GM12878 (cell line): ENCODE data around the gene TRIM9. TPM values are rescaled to one million over a fixed set of nuclear protein-coding genes. Genes with fewer than 3 reads are reported as not detected.

ENCODE experiments used
- CBX3 ChIP-seq: fragments of 200-600 bp; sonication (generic); IDR thresholded peaks from 2 replicates; pipeline ENCODE4 v1.6.1; 2016; ENCODE audit warnings: low read depth, borderline replicate concordance
- HDAC2 ChIP-seq: fragments of 200-600 bp; sonication (generic); IDR thresholded peaks from 2 replicates; pipeline ENCODE4 v1.6.1; 2017
- ZSCAN29 ChIP-seq: fragments of 450-650 bp; IDR thresholded peaks from 2 replicates; pipeline ENCODE4 v1.6.1; 2017; ENCODE audit warnings: mild to moderate bottlenecking, moderate library complexity
- polyA plus RNA-seq, 11 experiments: library from polyadenylated mRNA; depleted of rRNA in 4 of 11; unstranded in 6 of 11; stranded (reverse) in 5 of 11; fragments of >200 nt; fragmentation: Nextera tagmentation in 4 of 11; fragmentation: Illumina TruSeq in 1 of 11; extraction: Ambion mirVana in 4 of 11; extraction: Trizol in 1 of 11; gene quantifications; 1 replicate in 1 of 11; 2 replicates in 10 of 11; pipeline versions ENCODE4 v1.2.1 to v1.2.3, GENCODE V29; 2011 to 2016; ENCODE audit warnings: inconsistent platforms in 2 of 11, missing spikeins in 2 of 11, low read depth in 1 of 11
- total RNA-seq, 4 experiments: library from RNA; depleted of rRNA in 3 of 4; stranded (reverse); fragments of >200 nt in 3 of 4; fragmentation: Illumina TruSeq in 1 of 4; extraction: Trizol in 1 of 4; gene quantifications; 2 replicates each; pipeline versions ENCODE4 v1.2.1 to v1.2.3, GENCODE V29; 2013 to 2021
- TF ChIP-seq, protein P1 (sequence below): fragments of 450-650 bp; IDR thresholded peaks from 2 replicates; pipeline ENCODE4 v1.6.1; 2016; ENCODE audit warnings: mild to moderate bottlenecking, moderate library complexity, borderline replicate concordance
- TF ChIP-seq, protein P2 (sequence below): fragments of 450-650 bp; IDR thresholded peaks from 2 replicates; pipeline ENCODE4 v1.6.1; 2017; ENCODE audit warnings: mild to moderate bottlenecking, moderate library complexity
- TF ChIP-seq, protein P3 (sequence below): fragments of 450-650 bp; IDR thresholded peaks from 2 replicates; pipeline ENCODE4 v1.6.1; 2017; ENCODE audit warnings: mild to moderate bottlenecking, low read depth, inconsistent platforms; ENCODE audit not compliant: poor library complexity, severe bottlenecking
- TF ChIP-seq, protein P4 (sequence below): IDR thresholded peaks from 2 replicates; pipeline ENCODE4 v1.6.1; 2011; ENCODE audit warnings: low read depth, low read length, improper control_type of control experiment, borderline replicate concordance

The TRIM9 gene
- total and polyA plus RNA-seq, 10 of the 15 experiments (the other 5 are each of a cell fraction or from before 2014, with no cell fraction given), result 0.04 to 0.18 (median 0.11) TPM; not detected in 2

DNA sequence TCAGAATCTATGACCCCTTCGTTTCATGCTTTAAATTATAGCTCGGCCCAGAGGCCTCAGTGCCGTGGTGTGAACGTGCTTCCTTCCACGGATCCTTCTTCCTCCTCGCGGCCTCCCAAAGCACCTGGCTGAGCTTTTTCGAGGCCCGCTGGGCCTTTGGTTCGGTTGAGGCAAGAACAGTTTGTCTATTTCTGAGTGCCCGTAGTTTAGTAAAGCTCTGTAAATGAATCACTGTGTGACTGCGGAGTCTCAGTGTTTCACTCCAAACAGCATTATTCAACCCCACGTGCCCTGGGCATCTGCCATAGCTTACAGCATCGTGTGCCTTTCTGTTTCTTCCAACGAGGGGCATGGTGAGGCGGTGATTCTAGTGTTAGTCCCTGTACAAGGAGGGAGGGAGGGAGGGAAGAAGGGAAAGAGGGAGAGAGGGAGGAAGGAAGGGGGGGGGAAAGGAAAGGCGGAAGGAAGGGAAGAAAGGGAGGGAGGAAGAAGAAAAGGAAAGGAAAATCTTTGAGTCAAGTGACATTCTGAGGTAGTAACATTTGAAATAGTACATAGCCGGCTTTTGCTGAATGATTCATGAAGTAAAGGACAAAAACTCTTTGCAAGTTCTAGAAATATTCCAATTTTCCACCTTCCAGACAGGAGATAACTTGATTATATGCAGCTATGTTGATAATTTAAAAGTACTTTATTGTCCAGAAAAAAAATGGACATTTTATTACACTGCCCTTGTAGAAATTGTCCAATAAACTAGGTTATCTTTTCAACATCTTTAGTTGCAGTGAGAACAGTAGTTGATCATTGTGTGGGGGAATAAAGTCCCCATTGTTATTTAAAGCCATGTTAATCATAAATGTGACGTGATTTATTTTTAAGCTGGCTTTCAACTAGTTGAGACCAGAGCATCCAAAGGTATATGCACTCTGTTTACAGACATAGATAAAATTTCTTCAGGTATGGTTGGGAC is 1.2 kb upstream of the TRIM9 start (continued):
- TF ChIP-seq, protein P1, sequence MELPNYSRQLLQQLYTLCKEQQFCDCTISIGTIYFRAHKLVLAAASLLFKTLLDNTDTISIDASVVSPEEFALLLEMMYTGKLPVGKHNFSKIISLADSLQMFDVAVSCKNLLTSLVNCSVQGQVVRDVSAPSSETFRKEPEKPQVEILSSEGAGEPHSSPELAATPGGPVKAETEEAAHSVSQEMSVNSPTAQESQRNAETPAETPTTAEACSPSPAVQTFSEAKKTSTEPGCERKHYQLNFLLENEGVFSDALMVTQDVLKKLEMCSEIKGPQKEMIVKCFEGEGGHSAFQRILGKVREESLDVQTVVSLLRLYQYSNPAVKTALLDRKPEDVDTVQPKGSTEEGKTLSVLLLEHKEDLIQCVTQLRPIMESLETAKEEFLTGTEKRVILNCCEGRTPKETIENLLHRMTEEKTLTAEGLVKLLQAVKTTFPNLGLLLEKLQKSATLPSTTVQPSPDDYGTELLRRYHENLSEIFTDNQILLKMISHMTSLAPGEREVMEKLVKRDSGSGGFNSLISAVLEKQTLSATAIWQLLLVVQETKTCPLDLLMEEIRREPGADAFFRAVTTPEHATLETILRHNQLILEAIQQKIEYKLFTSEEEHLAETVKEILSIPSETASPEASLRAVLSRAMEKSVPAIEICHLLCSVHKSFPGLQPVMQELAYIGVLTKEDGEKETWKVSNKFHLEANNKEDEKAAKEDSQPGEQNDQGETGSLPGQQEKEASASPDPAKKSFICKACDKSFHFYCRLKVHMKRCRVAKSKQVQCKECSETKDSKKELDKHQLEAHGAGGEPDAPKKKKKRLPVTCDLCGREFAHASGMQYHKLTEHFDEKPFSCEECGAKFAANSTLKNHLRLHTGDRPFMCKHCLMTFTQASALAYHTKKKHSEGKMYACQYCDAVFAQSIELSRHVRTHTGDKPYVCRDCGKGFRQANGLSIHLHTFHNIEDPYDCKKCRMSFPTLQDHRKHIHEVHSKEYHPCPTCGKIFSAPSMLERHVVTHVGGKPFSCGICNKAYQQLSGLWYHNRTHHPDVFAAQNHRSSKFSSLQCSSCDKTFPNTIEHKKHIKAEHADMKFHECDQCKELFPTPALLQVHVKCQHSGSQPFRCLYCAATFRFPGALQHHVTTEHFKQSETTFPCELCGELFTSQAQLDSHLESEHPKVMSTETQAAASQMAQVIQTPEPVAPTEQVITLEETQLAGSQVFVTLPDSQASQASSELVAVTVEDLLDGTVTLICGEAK, result no peak
- TF ChIP-seq, protein P2, sequence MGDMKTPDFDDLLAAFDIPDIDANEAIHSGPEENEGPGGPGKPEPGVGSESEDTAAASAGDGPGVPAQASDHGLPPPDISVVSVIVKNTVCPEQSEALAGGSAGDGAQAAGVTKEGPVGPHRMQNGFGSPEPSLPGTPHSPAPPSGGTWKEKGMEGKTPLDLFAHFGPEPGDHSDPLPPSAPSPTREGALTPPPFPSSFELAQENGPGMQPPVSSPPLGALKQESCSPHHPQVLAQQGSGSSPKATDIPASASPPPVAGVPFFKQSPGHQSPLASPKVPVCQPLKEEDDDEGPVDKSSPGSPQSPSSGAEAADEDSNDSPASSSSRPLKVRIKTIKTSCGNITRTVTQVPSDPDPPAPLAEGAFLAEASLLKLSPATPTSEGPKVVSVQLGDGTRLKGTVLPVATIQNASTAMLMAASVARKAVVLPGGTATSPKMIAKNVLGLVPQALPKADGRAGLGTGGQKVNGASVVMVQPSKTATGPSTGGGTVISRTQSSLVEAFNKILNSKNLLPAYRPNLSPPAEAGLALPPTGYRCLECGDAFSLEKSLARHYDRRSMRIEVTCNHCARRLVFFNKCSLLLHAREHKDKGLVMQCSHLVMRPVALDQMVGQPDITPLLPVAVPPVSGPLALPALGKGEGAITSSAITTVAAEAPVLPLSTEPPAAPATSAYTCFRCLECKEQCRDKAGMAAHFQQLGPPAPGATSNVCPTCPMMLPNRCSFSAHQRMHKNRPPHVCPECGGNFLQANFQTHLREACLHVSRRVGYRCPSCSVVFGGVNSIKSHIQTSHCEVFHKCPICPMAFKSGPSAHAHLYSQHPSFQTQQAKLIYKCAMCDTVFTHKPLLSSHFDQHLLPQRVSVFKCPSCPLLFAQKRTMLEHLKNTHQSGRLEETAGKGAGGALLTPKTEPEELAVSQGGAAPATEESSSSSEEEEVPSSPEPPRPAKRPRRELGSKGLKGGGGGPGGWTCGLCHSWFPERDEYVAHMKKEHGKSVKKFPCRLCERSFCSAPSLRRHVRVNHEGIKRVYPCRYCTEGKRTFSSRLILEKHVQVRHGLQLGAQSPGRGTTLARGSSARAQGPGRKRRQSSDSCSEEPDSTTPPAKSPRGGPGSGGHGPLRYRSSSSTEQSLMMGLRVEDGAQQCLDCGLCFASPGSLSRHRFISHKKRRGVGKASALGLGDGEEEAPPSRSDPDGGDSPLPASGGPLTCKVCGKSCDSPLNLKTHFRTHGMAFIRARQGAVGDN, result no peak
- TF ChIP-seq, protein P3, sequence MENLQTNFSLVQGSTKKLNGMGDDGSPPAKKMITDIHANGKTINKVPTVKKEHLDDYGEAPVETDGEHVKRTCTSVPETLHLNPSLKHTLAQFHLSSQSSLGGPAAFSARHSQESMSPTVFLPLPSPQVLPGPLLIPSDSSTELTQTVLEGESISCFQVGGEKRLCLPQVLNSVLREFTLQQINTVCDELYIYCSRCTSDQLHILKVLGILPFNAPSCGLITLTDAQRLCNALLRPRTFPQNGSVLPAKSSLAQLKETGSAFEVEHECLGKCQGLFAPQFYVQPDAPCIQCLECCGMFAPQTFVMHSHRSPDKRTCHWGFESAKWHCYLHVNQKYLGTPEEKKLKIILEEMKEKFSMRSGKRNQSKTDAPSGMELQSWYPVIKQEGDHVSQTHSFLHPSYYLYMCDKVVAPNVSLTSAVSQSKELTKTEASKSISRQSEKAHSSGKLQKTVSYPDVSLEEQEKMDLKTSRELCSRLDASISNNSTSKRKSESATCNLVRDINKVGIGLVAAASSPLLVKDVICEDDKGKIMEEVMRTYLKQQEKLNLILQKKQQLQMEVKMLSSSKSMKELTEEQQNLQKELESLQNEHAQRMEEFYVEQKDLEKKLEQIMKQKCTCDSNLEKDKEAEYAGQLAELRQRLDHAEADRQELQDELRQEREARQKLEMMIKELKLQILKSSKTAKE, result no peak
- TF ChIP-seq HDAC2 (no peak), CBX3 (no peak), ZSCAN29 (no peak)
- TF ChIP-seq, protein P4, sequence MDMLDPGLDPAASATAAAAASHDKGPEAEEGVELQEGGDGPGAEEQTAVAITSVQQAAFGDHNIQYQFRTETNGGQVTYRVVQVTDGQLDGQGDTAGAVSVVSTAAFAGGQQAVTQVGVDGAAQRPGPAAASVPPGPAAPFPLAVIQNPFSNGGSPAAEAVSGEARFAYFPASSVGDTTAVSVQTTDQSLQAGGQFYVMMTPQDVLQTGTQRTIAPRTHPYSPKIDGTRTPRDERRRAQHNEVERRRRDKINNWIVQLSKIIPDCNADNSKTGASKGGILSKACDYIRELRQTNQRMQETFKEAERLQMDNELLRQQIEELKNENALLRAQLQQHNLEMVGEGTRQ, result no peak
